Naive thymus-derived CD4-positive, alpha-beta T cell (primary cell): ENCODE data around the gene THBS3. TPM values are rescaled to one million over a fixed set of nuclear protein-coding genes. Genes with fewer than 3 reads are reported as not detected.
"Not testable (repeated sequence)": the region's sequence is repeated elsewhere in the genome, so short reads cannot be mapped to it uniquely, and the experiment has no call there.

Experiments
- ATAC-seq: fragments of 150-1000 bp; cut with Tn5 transposase; 2 replicates; pipeline ENCODE4 v1.10.0; 2021; ENCODE audit warnings: mild to moderate bottlenecking, moderate library complexity
- CTCF ChIA-PET: fragments of 350-600 bp; sonication (Branson Sonifier 250); formaldehyde crosslinking; loops from one replicate; lab custom pipeline; 2021; ENCODE audit warnings: antibody characterized with exemption; lab: Charles Lee
- POLR2A ChIA-PET: fragments of 350-600 bp; sonication (Branson Sonifier 250); formaldehyde crosslinking; loops from one replicate; lab custom pipeline; 2021; ENCODE audit warnings: antibody characterized with exemption, inconsistent platforms; lab: Charles Lee
- DNase-seq, 9 donors: peaks; one replicate each; pipeline versions ENCODE4 v3.0.0 to v3.0.0-alpha.2; 2020 to 2022; ENCODE audit warnings: mixed read lengths in 1 of 9
- H3K27ac ChIP-seq: one replicate; pipeline ENCODE4 v1.7.0; 2013; ENCODE audit warnings: mild to moderate bottlenecking, low read depth, low read length, moderate library complexity
- H3K27me3 ChIP-seq, 2 donors: one replicate each; pipeline ENCODE4 v1.7.0; 2013; ENCODE audit warnings: low read length in 2 of 2, mild to moderate bottlenecking in 2 of 2, moderate library complexity in 2 of 2; ENCODE audit not compliant: control insufficient read depth in 2 of 2, insufficient read depth in 2 of 2
- H3K36me3 ChIP-seq, 3 experiments: 1 replicate in 2 of 3; 2 replicates in 1 of 3; pipeline ENCODE4 v1.7.0; 2013; ENCODE audit warnings: low read length in 3 of 3, mild to moderate bottlenecking in 3 of 3, moderate library complexity in 1 of 3; ENCODE audit not compliant: insufficient read depth in 3 of 3, control insufficient read depth in 2 of 3
- H3K4me1 ChIP-seq, 2 donors: one replicate each; pipeline ENCODE4 v1.7.0; 2013; ENCODE audit warnings: low read length in 2 of 2, mild to moderate bottlenecking in 2 of 2, moderate library complexity in 1 of 2; ENCODE audit not compliant: control insufficient read depth in 2 of 2, insufficient read depth in 2 of 2
- H3K4me3 ChIP-seq: 2 replicates; pipeline ENCODE4 v1.7.0; 2013; ENCODE audit warnings: mild to moderate bottlenecking, low read length
- H3K9me3 ChIP-seq, 3 experiments: 1 replicate in 2 of 3; 2 replicates in 1 of 3; pipeline ENCODE4 v1.7.0; 2013; ENCODE audit warnings: low read length in 3 of 3; ENCODE audit not compliant: control insufficient read depth in 2 of 3
- H3K27ac Mint-ChIP-seq, 9 donors: one replicate each; pipeline ENCODE4 v1.8.0; 2020 to 2022; ENCODE audit warnings: mixed read lengths in 9 of 9, mild to moderate bottlenecking in 8 of 9, moderate library complexity in 5 of 9, inconsistent platforms in 2 of 9
- H3K27me3 Mint-ChIP-seq, 5 donors: one replicate each; pipeline ENCODE4 v1.8.0; 2021 to 2022; ENCODE audit warnings: mixed read lengths in 5 of 5, mild to moderate bottlenecking in 1 of 5
- H3K36me3 Mint-ChIP-seq, 5 donors: one replicate each; pipeline ENCODE4 v1.8.0; 2020 to 2022; ENCODE audit warnings: mixed read lengths in 5 of 5, mild to moderate bottlenecking in 3 of 5, inconsistent platforms in 1 of 5
- H3K4me1 Mint-ChIP-seq, 7 donors: one replicate each; pipeline ENCODE4 v1.8.0; 2020 to 2022; ENCODE audit warnings: mixed read lengths in 7 of 7, mild to moderate bottlenecking in 3 of 7, inconsistent platforms in 1 of 7
- H3K4me3 Mint-ChIP-seq, 10 donors: one replicate each; pipeline ENCODE4 v1.8.0; 2020 to 2022; ENCODE audit warnings: mild to moderate bottlenecking in 10 of 10, mixed read lengths in 10 of 10, moderate library complexity in 6 of 10, inconsistent platforms in 2 of 10
- H3K9me3 Mint-ChIP-seq, 11 donors: one replicate each; pipeline ENCODE4 v1.8.0; 2020 to 2022; ENCODE audit warnings: mixed read lengths in 11 of 11, mild to moderate bottlenecking in 4 of 11, inconsistent platforms in 1 of 11, moderate library complexity in 1 of 11
- intact Hi-C, 2 donors: fragments of 100-400 bp; cut with micrococcal nuclease; formaldehyde crosslinking; loops; one replicate each; pipeline ENCODE4 v1.15.1; 2023
- polyA plus RNA-seq, 2 donors: library from polyadenylated mRNA; unstranded; fragments of 300-500 nt; fragmentation: Illumina TruSeq; gene quantifications; one replicate each; pipeline ENCODE4 v1.2.3, GENCODE V29; 2021
- total RNA-seq, 6 experiments: library from RNA in 5 of 6; stranded (reverse) in 5 of 6; gene quantifications; 1 replicate in 5 of 6; 2 replicates in 1 of 6; pipeline ENCODE4 v1.2.3 and lab custom pipeline; 2021 to 2026

The THBS3 gene
- total and polyA plus RNA-seq, 7 experiments from 2014 or later: 0.87 to 35.9 (median 26.8) TPM

DNA sequence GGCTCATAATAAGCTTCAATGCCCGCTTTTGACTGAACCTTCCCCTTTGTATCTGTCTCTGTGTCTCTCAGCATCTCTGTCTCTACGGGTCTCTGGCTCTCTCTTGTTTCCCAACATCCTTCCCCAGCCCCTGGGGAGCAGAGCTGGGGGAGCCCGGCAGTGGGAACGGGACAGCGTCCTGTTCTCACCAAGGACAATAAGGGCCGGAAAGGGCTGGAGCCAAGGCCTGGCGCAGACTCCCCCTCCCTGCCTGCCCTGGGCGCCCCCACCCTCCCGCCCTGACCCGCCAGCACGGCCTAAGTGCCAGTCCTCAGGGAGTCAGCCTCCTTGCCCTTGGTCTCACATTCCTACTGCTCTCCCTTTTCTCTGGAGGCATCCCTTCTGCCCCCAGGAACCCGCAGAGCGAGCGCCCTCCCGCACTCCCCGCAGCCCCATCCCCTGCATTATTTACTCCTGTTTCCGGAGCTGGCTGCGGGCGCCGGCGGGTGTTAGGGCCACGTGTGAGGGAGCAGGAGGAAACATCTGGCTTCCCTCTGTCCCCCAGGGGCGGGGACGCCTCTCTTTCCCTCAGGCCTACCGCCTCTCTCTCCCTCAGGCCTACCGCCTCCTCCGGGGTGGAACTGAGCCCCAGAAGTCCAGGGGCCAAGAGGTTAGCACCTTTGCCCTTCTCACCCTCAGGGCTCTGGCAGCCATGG lies 41.1 kb downstream of the THBS3 start:
- no peaks in the 10 kb centered on the region for H3K9me3 Mint-ChIP-seq
- Histone ChIP-seq H3K27me3 (no peaks in the 10 kb centered on the region), H3K4me1 (peaks cover 5 to 13% of the 10 kb centered on the region in 2 donors), H3K36me3 (peaks cover 0 to 20% (median 0%) of the 10 kb centered on the region in 3 experiments), H3K4me3 (no peak overlapping the region), H3K27ac (no peak overlapping the region), H3K9me3 (no peaks in the 10 kb centered on the region)
- intact Hi-C loops: loop anchor here (1.0 kb wide), 3 partner anchors 26 to 75 kb away; partner anchors contain the start of gene DPM3 (in 1 of the 2)
- H3K27ac Mint-ChIP-seq: no peak overlapping the region
- peaks cover 11 to 27% (median 16%) of the 10 kb centered on the region in 7 donors for H3K4me1 Mint-ChIP-seq
- peaks cover 0 to 4% (median 0%) of the 10 kb centered on the region in 5 donors for H3K27me3 Mint-ChIP-seq
- H3K36me3 Mint-ChIP-seq: peaks cover 3 to 12% (median 11%) of the 10 kb centered on the region in 5 donors
- peak overlapping the region in 6 of 10 donors; percentile 22 to 76 (median 50) for H3K4me3 Mint-ChIP-seq
- DNase-seq (no peak), ATAC-seq (no peak)
- CTCF ChIA-PET: interaction anchor here (1.6 to 6.6 kb wide), 2 partner anchors 71 to 75 kb away, joined by 11 to 88 read pairs; no protein-coding TSS in a partner anchor
- POLR2A ChIA-PET: interaction anchor here (1.1 to 1.8 kb wide), 3 partner anchors 36 to 75 kb away, joined by 3 to 6 read pairs (median 5); no protein-coding TSS in a partner anchor

DNA sequence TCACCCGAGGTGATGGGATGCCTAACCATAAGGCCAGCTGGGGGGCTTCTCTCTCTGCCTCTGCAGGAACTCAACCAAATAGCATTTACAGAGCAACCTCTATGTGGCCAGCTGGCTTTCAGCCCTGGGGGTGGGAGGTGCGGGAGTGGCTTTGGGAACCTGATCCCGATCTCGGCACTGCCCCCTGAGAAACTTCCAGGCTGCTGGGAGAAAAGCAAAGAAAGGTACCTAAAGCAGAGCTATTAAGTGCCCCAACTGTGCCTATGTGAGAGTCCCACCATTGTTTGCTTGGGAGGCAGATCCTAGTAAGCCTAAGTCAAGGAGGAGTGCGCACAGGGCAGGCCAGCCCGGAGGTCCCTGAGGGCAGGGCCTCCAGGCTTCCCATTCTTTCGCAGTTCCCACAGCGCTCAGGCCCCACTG lies 41.6 kb downstream of the THBS3 start:
- Mint-ChIP-seq H3K4me1 (peaks cover 11 to 23% (median 15%) of the 10 kb centered on the region in 7 donors), H3K9me3 (no peaks in the 10 kb centered on the region), H3K27me3 (peaks cover 0 to 4% (median 0%) of the 10 kb centered on the region in 5 donors), H3K36me3 (peaks cover 3 to 12% (median 11%) of the 10 kb centered on the region in 5 donors), H3K4me3 (no peak overlapping the region), H3K27ac (no peak overlapping the region)
- H3K36me3 ChIP-seq: peaks cover 0 to 20% (median 0%) of the 10 kb centered on the region in 3 experiments
- H3K27me3 ChIP-seq: no peaks in the 10 kb centered on the region
- H3K9me3 ChIP-seq: no peaks in the 10 kb centered on the region
- DNase-seq (no peak), ATAC-seq (no peak)
- H3K4me1 ChIP-seq: peaks cover 5 to 13% of the 10 kb centered on the region in 2 donors
- CTCF ChIA-PET: interaction anchor here (6.6 kb wide), 1 partner anchor 75 kb away, joined by 88 read pairs; no protein-coding TSS in a partner anchor
- POLR2A ChIA-PET: interaction anchor here (1.7 to 1.8 kb wide), 2 partner anchors 70 to 74 kb away, joined by 5 to 6 read pairs; no protein-coding TSS in a partner anchor
- no peak overlapping the region for H3K4me3 ChIP-seq
- H3K27ac ChIP-seq: no peak overlapping the region
- intact Hi-C loops: no loop called here

DNA sequence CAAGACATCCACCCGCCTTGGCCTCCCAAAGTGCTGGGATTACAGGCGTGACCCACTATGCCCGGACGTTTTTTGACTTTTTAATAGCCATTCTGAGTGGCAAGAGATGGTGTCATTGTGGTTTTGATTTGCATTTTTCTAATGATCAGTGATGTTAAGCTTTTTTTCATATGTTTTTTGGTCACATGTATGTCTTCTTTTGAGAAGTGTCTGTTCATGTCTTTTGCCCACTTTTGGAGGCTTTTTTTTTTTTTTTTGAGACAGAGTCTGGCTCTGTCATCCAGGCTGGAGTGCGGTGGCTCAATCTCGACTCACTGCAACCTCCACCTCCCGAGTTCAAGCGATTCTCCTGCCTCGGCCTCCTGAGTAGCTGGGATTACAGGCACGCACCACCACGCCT lies 43.1 kb downstream of the THBS3 start:
- H3K27ac ChIP-seq, intact Hi-C loops, H3K9me3 ChIP-seq, H3K4me3 ChIP-seq, H3K27ac Mint-ChIP-seq, ATAC-seq, H3K9me3 Mint-ChIP-seq, H3K4me3 Mint-ChIP-seq, DNase-seq, H3K27me3 ChIP-seq, H3K36me3 Mint-ChIP-seq, H3K27me3 Mint-ChIP-seq: not testable (repeated sequence)
- CTCF ChIA-PET: interaction anchor here (0.6 to 6.6 kb wide), 3 partner anchors 8 to 73 kb away, joined by 4 to 88 read pairs (median 5); partner anchors contain the start of gene KRTCAP2
- H3K4me1 Mint-ChIP-seq: peaks cover 10 to 19% (median 14%) of the 10 kb centered on the region in 7 donors
- POLR2A ChIA-PET: interaction anchor here (1.8 kb wide), 1 partner anchor 69 kb away, joined by 6 read pairs; no protein-coding TSS in a partner anchor
- Histone ChIP-seq H3K36me3 (peaks cover 0 to 10% (median 0%) of the 10 kb centered on the region in 3 experiments), H3K4me1 (peaks cover 5 to 13% of the 10 kb centered on the region in 2 donors)

DNA sequence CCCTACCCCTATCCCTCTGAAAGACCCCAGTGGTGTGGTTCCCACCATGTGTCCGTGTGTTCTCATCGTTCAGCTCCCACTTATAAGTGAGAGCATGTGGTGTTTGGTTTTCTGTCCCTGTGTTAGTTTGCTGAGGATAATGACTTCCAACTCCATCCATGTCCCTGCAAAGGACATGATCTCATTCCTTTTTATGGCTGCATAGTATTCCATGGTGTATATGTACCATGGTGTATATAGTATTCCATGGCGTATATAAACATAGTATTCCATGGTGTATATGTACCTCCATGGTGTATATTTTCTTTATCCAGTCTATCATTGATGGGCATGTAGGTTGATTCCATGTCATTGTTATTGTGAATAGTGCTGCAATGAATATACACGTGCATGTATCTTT lies 43.9 kb downstream of the THBS3 start:
- intact Hi-C loops, ATAC-seq, H3K4me3 ChIP-seq, H3K27ac ChIP-seq, POLR2A ChIA-PET, DNase-seq, H3K27me3 Mint-ChIP-seq, H3K36me3 ChIP-seq, H3K27me3 ChIP-seq, H3K4me3 Mint-ChIP-seq, H3K9me3 Mint-ChIP-seq, H3K9me3 ChIP-seq, H3K27ac Mint-ChIP-seq, H3K36me3 Mint-ChIP-seq: not testable (repeated sequence)
- peaks cover 5 to 13% of the 10 kb centered on the region in 2 donors for H3K4me1 ChIP-seq
- CTCF ChIA-PET: interaction anchor here (1.7 to 1.8 kb wide), 2 partner anchors 9 to 72 kb away, joined by 5 to 7 read pairs; partner anchors contain the start of gene KRTCAP2
- peaks cover 4 to 14% (median 11%) of the 10 kb centered on the region in 7 donors for H3K4me1 Mint-ChIP-seq

DNA sequence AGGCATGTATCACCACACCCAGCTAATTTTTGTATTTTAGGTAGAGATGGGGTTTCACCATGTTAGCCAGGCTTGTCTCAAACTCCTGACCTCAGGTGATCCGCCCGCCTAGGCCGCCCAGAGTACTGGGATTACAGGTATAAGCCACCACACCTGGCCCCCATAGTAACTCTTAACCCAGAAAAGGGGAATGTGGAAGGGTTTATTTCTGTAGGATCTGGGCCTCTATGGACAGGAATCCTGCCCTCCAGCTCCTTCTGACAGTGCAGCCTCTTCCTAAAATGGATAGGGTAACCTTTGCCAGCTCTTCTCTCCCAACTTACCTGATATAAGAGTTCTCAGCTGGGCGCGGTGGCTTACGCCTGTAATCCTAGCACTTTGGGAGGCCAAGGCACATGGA lies 45.1 kb downstream of the THBS3 start:
- H3K27me3 ChIP-seq, H3K9me3 ChIP-seq, H3K4me1 ChIP-seq, H3K4me3 Mint-ChIP-seq, DNase-seq, H3K36me3 ChIP-seq, ATAC-seq, H3K36me3 Mint-ChIP-seq, H3K4me1 Mint-ChIP-seq, H3K4me3 ChIP-seq, POLR2A ChIA-PET, H3K27ac Mint-ChIP-seq, intact Hi-C loops, H3K27me3 Mint-ChIP-seq, H3K9me3 Mint-ChIP-seq, H3K27ac ChIP-seq: not testable (repeated sequence)
- CTCF ChIA-PET: interaction anchor here (0.7 to 1.7 kb wide), 2 partner anchors 10 to 74 kb away, joined by 5 to 7 read pairs; partner anchors contain the start of gene KRTCAP2

DNA sequence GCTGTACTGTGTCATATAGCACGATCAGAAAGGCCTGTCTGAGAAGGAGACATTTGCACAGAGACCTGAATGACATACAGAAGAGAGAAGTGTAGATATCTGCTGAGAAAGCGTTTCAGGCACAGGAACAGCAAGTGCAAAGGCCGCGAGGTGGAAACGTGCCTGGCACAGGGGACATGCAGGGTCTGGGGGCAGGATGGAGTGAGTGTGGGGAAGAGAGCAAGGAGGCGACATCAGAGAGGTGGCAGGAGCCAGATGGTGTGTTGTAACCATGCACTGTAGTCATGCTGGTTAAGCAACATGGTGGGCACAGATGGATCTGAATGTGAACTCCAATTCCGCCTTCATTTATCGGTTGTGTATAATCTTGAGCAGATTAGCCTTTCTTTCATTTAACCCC lies 47.6 kb downstream of the THBS3 start:
- Histone ChIP-seq H3K9me3 (no peaks in the 10 kb centered on the region), H3K36me3 (no peaks in the 10 kb centered on the region), H3K4me3 (no peak overlapping the region), H3K27ac (no peak overlapping the region), H3K4me1 (no peaks in the 10 kb centered on the region), H3K27me3 (no peaks in the 10 kb centered on the region)
- DNase-seq: no peak
- CTCF ChIA-PET: interaction anchor here (1.3 to 1.6 kb wide), 2 partner anchors 13 to 69 kb away, joined by 5 read pairs; partner anchors contain the start of gene KRTCAP2
- intact Hi-C loops: no loop called here
- Mint-ChIP-seq H3K27ac (no peak overlapping the region), H3K4me1 (no peaks in the 10 kb centered on the region), H3K36me3 (no peaks in the 10 kb centered on the region), H3K27me3 (peaks cover 0 to 11% (median 0%) of the 10 kb centered on the region in 5 donors), H3K4me3 (no peak overlapping the region), H3K9me3 (no peaks in the 10 kb centered on the region)
- no peak for ATAC-seq
- POLR2A ChIA-PET: interaction anchor here (1.0 kb wide), 1 partner anchor 24 kb away, joined by 3 read pairs; the partner anchor contains the start of gene SLC50A1
